ENCODE data around the gene TK2. TPM values are rescaled to one million over a fixed set of nuclear protein-coding genes. Genes with fewer than 3 reads are reported as not detected.

TK2 gene
- total RNA-seq, 1 experiment from 2014 or later = 31.2 TPM

DNA sequence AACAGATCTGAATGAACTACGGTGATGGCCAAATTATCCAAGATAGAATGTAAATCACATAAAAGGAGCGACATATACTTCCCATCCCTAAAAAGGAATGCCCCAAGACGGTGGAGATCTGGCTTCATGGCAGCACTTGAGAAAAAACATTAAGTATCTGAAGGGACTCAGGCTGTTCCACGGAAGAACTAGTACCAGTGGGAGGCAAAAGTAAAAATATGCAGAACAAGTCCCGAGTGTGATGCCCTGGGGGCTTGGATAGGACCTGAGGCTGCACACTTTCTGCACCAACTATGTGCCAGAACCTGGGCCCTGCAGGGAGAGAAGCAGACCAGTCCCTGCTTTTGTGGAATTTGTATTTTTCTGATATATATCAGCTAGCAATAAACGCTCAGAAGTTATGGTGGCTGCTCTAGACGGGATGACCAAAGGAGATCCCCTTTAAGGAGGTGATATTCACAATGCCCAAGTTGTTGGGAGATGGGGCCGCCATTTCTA is 1.9 kb upstream of the TK2 start:
- BruUV-seq (replicated peaks) = TSS peak; percentile 25
- no peaks in the 10 kb centered on the region for H3K9me3 Mint-ChIP-seq (ENCODE audit: unreplicated experiment)
- H3K4me1 Mint-ChIP-seq (ENCODE audit: insufficient read depth, unreplicated experiment) = peaks cover 58% of the 10 kb centered on the region
- no peaks in the 10 kb centered on the region for H3K27me3 Mint-ChIP-seq (ENCODE audit: insufficient read depth, unreplicated experiment)
- ChIA-PET CTCF (interaction anchor here (0.6 to 2.4 kb wide), 13 partner anchors 11 to 316 kb away, joined by 3 to 17 read pairs (median 3); no protein-coding TSS in a partner anchor), POLR2A (interaction anchor here (0.7 to 7.6 kb wide), 13 partner anchors 9 to 278 kb away, joined by 3 to 97 read pairs (median 6); partner anchors contain the start of genes CMTM1 and NAE1)
- H3K27ac Mint-ChIP-seq (ENCODE audit: low read depth, unreplicated experiment) = peak overlapping the region; percentile 86
- H3K4me3 Mint-ChIP-seq (ENCODE audit: unreplicated experiment) = peak overlapping the region; percentile 89
- intact Hi-C loops (cut with micrococcal nuclease) = loop anchor here (2.0 to 10.0 kb wide), 3 partner anchors 43 to 147 kb away; no protein-coding TSS in a partner anchor
- DNase-seq (ENCODE audit: unreplicated experiment) = no peak
- peaks cover 24% of the 10 kb centered on the region for H3K36me3 Mint-ChIP-seq (ENCODE audit: insufficient read depth, unreplicated experiment)
- TF ChIP-seq, protein P1, sequence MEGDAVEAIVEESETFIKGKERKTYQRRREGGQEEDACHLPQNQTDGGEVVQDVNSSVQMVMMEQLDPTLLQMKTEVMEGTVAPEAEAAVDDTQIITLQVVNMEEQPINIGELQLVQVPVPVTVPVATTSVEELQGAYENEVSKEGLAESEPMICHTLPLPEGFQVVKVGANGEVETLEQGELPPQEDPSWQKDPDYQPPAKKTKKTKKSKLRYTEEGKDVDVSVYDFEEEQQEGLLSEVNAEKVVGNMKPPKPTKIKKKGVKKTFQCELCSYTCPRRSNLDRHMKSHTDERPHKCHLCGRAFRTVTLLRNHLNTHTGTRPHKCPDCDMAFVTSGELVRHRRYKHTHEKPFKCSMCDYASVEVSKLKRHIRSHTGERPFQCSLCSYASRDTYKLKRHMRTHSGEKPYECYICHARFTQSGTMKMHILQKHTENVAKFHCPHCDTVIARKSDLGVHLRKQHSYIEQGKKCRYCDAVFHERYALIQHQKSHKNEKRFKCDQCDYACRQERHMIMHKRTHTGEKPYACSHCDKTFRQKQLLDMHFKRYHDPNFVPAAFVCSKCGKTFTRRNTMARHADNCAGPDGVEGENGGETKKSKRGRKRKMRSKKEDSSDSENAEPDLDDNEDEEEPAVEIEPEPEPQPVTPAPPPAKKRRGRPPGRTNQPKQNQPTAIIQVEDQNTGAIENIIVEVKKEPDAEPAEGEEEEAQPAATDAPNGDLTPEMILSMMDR (IDR thresholded peaks at IDR 0.05; ENCODE audit: unreplicated experiment) = no peak

DNA sequence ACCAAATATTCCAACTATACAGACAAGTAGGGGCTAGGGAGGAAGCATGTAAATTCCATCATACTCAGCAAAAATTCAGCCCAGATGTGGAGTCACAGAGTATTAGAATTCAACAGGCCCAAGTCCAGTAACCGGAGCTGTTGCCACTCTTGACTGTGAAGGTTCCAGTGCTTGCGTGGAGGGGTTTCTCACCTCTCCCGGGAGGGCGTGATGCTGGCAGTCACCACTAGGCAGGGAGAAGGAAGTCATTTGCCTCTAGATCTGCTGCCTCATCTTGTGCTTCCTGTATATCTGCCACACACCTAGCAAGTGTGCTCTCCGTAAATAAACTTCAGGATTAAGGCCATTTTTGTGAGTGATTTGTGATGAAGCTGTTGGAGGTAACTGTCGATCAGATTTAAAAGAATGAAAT is 1.4 kb upstream of the TK2 start:
- H3K9me3 Mint-ChIP-seq (ENCODE audit: unreplicated experiment) = no peaks in the 10 kb centered on the region
- H3K27ac Mint-ChIP-seq (ENCODE audit: low read depth, unreplicated experiment) = no peak overlapping the region
- peaks cover 57% of the 10 kb centered on the region for H3K4me1 Mint-ChIP-seq (ENCODE audit: insufficient read depth, unreplicated experiment)
- CTCF ChIA-PET = interaction anchor here (0.7 to 2.4 kb wide), 10 partner anchors 12 to 192 kb away, joined by 3 to 17 read pairs (median 4); no protein-coding TSS in a partner anchor
- no peaks in the 10 kb centered on the region for H3K27me3 Mint-ChIP-seq (ENCODE audit: insufficient read depth, unreplicated experiment)
- intact Hi-C loops (cut with micrococcal nuclease) = loop anchor here (2.0 to 10.0 kb wide), 2 partner anchors 69 to 147 kb away; no protein-coding TSS in a partner anchor
- peak; percentile 38 for DNase-seq (ENCODE audit: unreplicated experiment)
- POLR2A ChIA-PET = interaction anchor here (0.7 to 7.6 kb wide), 8 partner anchors 12 to 279 kb away, joined by 3 to 97 read pairs (median 7); partner anchors contain the start of gene NAE1
- TF ChIP-seq, protein P1 (IDR thresholded peaks at IDR 0.05; ENCODE audit: unreplicated experiment) = no peak
- H3K36me3 Mint-ChIP-seq (ENCODE audit: insufficient read depth, unreplicated experiment) = peaks cover 25% of the 10 kb centered on the region
- no TSS peak for BruUV-seq (replicated peaks)
- peak overlapping the region; percentile 89 for H3K4me3 Mint-ChIP-seq (ENCODE audit: unreplicated experiment)

DNA sequence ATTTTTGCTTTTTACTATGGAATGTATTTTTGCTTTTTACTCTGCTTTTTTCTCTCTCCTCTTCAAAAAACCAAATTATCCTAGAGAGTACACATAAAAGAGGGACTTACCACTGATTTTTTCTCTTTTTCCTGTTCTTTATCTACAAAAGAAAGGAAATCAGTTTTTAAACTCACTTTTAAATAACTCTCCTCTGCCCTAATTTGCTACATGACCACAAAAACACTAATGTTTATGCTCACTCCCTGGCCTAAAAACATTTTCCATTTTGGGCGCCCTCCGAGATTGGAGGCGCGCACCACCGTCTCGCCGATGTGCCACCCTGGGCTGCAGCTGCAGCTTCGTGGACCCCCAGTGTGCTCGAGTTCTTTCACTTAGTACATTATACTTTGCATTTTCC is 1.1 kb downstream of the TK2 start:
- Mint-ChIP-seq H3K27me3 (ENCODE audit: insufficient read depth, unreplicated experiment) (no peaks in the 10 kb centered on the region), H3K9me3 (ENCODE audit: unreplicated experiment) (no peaks in the 10 kb centered on the region), H3K36me3 (ENCODE audit: insufficient read depth, unreplicated experiment) (peaks cover 25% of the 10 kb centered on the region), H3K27ac (ENCODE audit: low read depth, unreplicated experiment) (peak overlapping the region; percentile 75), H3K4me3 (ENCODE audit: unreplicated experiment) (peak overlapping the region; percentile 81), H3K4me1 (ENCODE audit: insufficient read depth, unreplicated experiment) (peaks cover 33% of the 10 kb centered on the region)
- intact Hi-C loops (cut with micrococcal nuclease) = no loop called here
- no peak for DNase-seq (ENCODE audit: unreplicated experiment)
- BruUV-seq (replicated peaks) = no TSS peak
- ChIA-PET POLR2A (interaction anchor here (0.6 to 7.6 kb wide), 8 partner anchors 11 to 371 kb away, joined by 3 to 97 read pairs (median 4); no protein-coding TSS in a partner anchor), CTCF (interaction anchor here (0.9 to 1.1 kb wide), 2 partner anchors 9 to 55 kb away, joined by 3 to 4 read pairs; no protein-coding TSS in a partner anchor)
- TF ChIP-seq, protein P1 (IDR thresholded peaks at IDR 0.05; ENCODE audit: unreplicated experiment) = no peak

DNA sequence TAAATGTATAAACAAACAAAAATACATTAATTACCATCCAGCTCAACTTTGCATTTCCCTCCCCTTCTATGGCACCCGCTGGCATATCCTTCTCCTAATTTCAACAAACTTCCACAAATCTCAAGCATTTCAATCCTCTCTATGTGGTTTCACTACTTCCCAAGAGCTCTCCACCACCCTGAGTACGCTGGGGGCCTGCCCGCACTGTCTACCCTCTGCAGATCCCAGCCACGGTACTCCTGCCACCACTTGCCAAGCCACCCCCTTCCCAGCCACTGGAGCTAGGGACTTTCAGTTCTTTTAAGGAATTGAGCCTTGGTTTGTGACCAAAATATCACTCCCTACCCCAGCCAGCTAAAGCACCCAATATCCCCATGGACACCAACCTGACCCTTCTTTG is 1.9 kb downstream of the TK2 start:
- ChIA-PET CTCF (interaction anchor here (0.9 to 1.3 kb wide), 5 partner anchors 8 to 141 kb away, joined by 3 to 8 read pairs (median 5); no protein-coding TSS in a partner anchor), POLR2A (interaction anchor here (1.4 to 7.6 kb wide), 4 partner anchors 15 to 139 kb away, joined by 4 to 97 read pairs (median 35); no protein-coding TSS in a partner anchor)
- H3K27ac Mint-ChIP-seq (ENCODE audit: low read depth, unreplicated experiment) = peak overlapping the region; percentile 75
- H3K4me3 Mint-ChIP-seq (ENCODE audit: unreplicated experiment) = peak overlapping the region; percentile 81
- no peaks in the 10 kb centered on the region for H3K9me3 Mint-ChIP-seq (ENCODE audit: unreplicated experiment)
- BruUV-seq (replicated peaks) = no TSS peak
- TF ChIP-seq, protein P1 (IDR thresholded peaks at IDR 0.05; ENCODE audit: unreplicated experiment) = no peak
- H3K27me3 Mint-ChIP-seq (ENCODE audit: insufficient read depth, unreplicated experiment) = no peaks in the 10 kb centered on the region
- no peak for DNase-seq (ENCODE audit: unreplicated experiment)
- peaks cover 25% of the 10 kb centered on the region for H3K4me1 Mint-ChIP-seq (ENCODE audit: insufficient read depth, unreplicated experiment)
- peaks cover 27% of the 10 kb centered on the region for H3K36me3 Mint-ChIP-seq (ENCODE audit: insufficient read depth, unreplicated experiment)
- intact Hi-C loops (cut with micrococcal nuclease) = no loop called here

Data from MCF 10A (cell line).